ENCODE results near the gene IFFO2. TPM values are rescaled to one million over a fixed set of nuclear protein-coding genes. Genes with fewer than 3 reads are reported as not detected.
A peak's percentile ranks its signal among the peaks of the same experiment; 100 is the strongest.

The IFFO2 gene
- total and polyA plus RNA-seq, 2 donors (not counting 1 experiment from before 2014, with no cell fraction given), result 16.8 to 19.2 TPM

GRCh38 chr1:18907917-18908845, 48.3 kb downstream of the IFFO2 start:
- peaks cover 0 to 7% (median 0%) of the 10 kb centered on the region in 3 donors for H3K9me3 ChIP-seq (ENCODE audit: control extremely low read depth in 1 of 3, control insufficient read depth in 2 of 3, insufficient read depth in 1 of 3, low read length in 2 of 3)
- H3K4me1 ChIP-seq (ENCODE audit: control insufficient read depth in 2 of 2, insufficient read depth in 2 of 2, low read length in 2 of 2), result peaks cover 24 to 32% of the 10 kb centered on the region in 2 donors
- peaks cover 33% of the 10 kb centered on the region for H3K4me1 Mint-ChIP-seq
- H3K27me3 ChIP-seq (replicated peaks in 1 of 4; ENCODE audit: control extremely low read depth in 1 of 4, control insufficient read depth in 3 of 4, insufficient read depth in 4 of 4, low read length in 3 of 4), result no peaks in the 10 kb centered on the region
- POLR2A ChIA-PET, result interaction anchor here (0.8 to 1.8 kb wide), 3 partner anchors 19 to 64 kb away, joined by 3 to 7 read pairs (median 7); no protein-coding TSS in a partner anchor
- intact Hi-C loops (cut with micrococcal nuclease), result loop anchor here (1.0 to 5.0 kb wide), 5 partner anchors 19 to 205 kb away; no protein-coding TSS in a partner anchor
- peak overlapping the region; percentile 2 for H3K9ac ChIP-seq (ENCODE audit: low read length)
- ATAC-seq (ENCODE audit: low read depth), result peak; percentile 68
- peak overlapping the region; percentile 71 for H3K4me2 ChIP-seq (replicated peaks; ENCODE audit: low read depth, low read length, poor library complexity, severe bottlenecking)
- CTCF ChIA-PET, result interaction anchor here (0.6 to 8.8 kb wide), 22 partner anchors 13 to 318 kb away, joined by 3 to 194 read pairs (median 6); partner anchors contain the start of gene IFFO2
- no peaks in the 10 kb centered on the region for H3K27me3 Mint-ChIP-seq
- H3K9me3 Mint-ChIP-seq (ENCODE audit: insufficient read depth), result no peaks in the 10 kb centered on the region
- WGBS (ENCODE audit: insufficient coverage), result 16% methylated on average over 20 of the region's 22 CpGs
- DNase-seq, result peak; percentile 69
- peak overlapping the region; percentile 60 for H2AFZ ChIP-seq (ENCODE audit: insufficient read depth, low read depth, low read length, poor library complexity, severe bottlenecking)
- TF ChIP-seq EZH2 (IDR thresholded peaks at IDR 0.05; ENCODE audit: borderline replicate concordance, insufficient read depth, low read depth, low read length, poor library complexity, severe bottlenecking) (no peak), CTCF (IDR thresholded peaks at IDR 0.05) (no peak)
- peak overlapping the region; percentile 79 for H3K4me3 Mint-ChIP-seq
- H3K27ac Mint-ChIP-seq, result peak overlapping the region; percentile 90
- peaks cover 0 to 27% of the 10 kb centered on the region in 2 experiments for H3K36me3 ChIP-seq (replicated peaks in 1 of 2; ENCODE audit: control extremely low read depth in 1 of 2, control insufficient read depth in 1 of 2, extremely low read depth in 1 of 2, insufficient read depth in 2 of 2, low read length in 1 of 2)
- peak overlapping the region in 1 of 5 experiments; percentile 38 for H3K4me3 ChIP-seq (ENCODE audit: control extremely low read depth in 1 of 5, extremely low read depth in 1 of 5, insufficient read depth in 1 of 5, low read depth in 2 of 5, low read length in 4 of 5)
- peaks cover 9% of the 10 kb centered on the region for H3K79me2 ChIP-seq (ENCODE audit: control insufficient read depth, insufficient read depth, low read length)
- H3K27ac ChIP-seq (ENCODE audit: low read length in 2 of 2), result peak overlapping the region; percentile 52 to 70
- H4K20me1 ChIP-seq (ENCODE audit: control insufficient read depth, insufficient read depth, low read length, poor library complexity, severe bottlenecking), result peaks cover 10% of the 10 kb centered on the region
